Heart right ventricle (tissue), 16 donors: Measurements from ENCODE around the gene FGF9. TPM values are rescaled to one million over a fixed set of nuclear protein-coding genes. Genes with fewer than 3 reads are reported as not detected.

Source experiments
- ATAC-seq, 8 donors: fragments of 200-7000 bp; cut with Tn5 transposase; one replicate each; pipeline ENCODE4 v1.9.1; 2020; ENCODE audit warnings: mild to moderate bottlenecking in 8 of 8, moderate library complexity in 8 of 8, moderate number of reproducible peaks in 1 of 8
- DNase-seq, 2 donors: peaks; one replicate each; pipeline ENCODE4 v3.0.0-alpha.2; 2020
- H3K27ac ChIP-seq, 10 donors: fragments of 200-600 bp; sonication (generic) in 2 of 10; one replicate each; pipeline versions ENCODE4 v1.5.0 to v1.8.0; 2020 to 2022; ENCODE audit warnings: mild to moderate bottlenecking in 3 of 10
- H3K27me3 ChIP-seq, 7 donors: fragments of 200-600 bp; one replicate each; pipeline ENCODE4 v1.8.0; 2021 to 2022; ENCODE audit warnings: mild to moderate bottlenecking in 2 of 7
- H3K36me3 ChIP-seq, 9 donors: fragments of 200-600 bp; sonication (generic) in 1 of 9; one replicate each; pipeline versions ENCODE4 v1.5.0 to v1.8.0; 2020 to 2022; ENCODE audit warnings: mild to moderate bottlenecking in 2 of 9
- H3K4me1 ChIP-seq, 9 donors: fragments of 200-600 bp; sonication (generic) in 1 of 9; one replicate each; pipeline versions ENCODE4 v1.5.0 to v1.8.0; 2020 to 2022; ENCODE audit warnings: mild to moderate bottlenecking in 4 of 9
- H3K4me3 ChIP-seq, 10 donors: fragments of 200-600 bp; sonication (generic) in 2 of 10; one replicate each; pipeline versions ENCODE4 v1.5.0 to v1.8.0; 2020 to 2022; ENCODE audit warnings: mild to moderate bottlenecking in 7 of 10, moderate library complexity in 2 of 10
- H3K9me3 ChIP-seq, 11 donors: fragments of 200-600 bp in 10 of 11; sonication (generic) in 2 of 11; one replicate each; pipeline versions ENCODE4 v1.5.0 to v1.8.0; 2013 to 2022; ENCODE audit warnings: mild to moderate bottlenecking in 2 of 11, control low read depth in 1 of 11, moderate library complexity in 1 of 11
- WGBS, 2 donors: extraction: QIAGEN DNeasy Blood & Tissue Kit; methylation state at CpG; one replicate each; pipeline ENCODE4 v1.1.7; 2013; ENCODE audit warnings: inconsistent platforms in 1 of 2; 5-methylcytosine and 5-hydroxymethylcytosine counted together
- intact Hi-C, 10 donors: fragments of 100-400 bp; cut with DNase I; formaldehyde crosslinking; loops; one replicate each; pipeline versions ENCODE4 v1.11.1 to v1.14.2; 2022
- polyA plus RNA-seq, 2 donors: library from polyadenylated mRNA; stranded (reverse); fragments of 200-250 nt; gene quantifications; one replicate each; pipeline ENCODE4 v1.2.3, GENCODE V29; 2013
- total RNA-seq, 10 donors: library from RNA; stranded (reverse); fragmentation: NEBNext Ultra II Directional in 3 of 10; extraction: Animal tissue kit (Norgen Biotek cat#: 25700) in 3 of 10; gene quantifications; one replicate each; pipeline versions ENCODE4 v1.2.1 to v1.2.4, GENCODE V29; 2021 to 2023
- TF ChIP-seq, protein P1 (sequence below), 9 donors: fragments of 200-600 bp; sonication (generic) in 2 of 9; IDR thresholded peaks; one replicate each; pipeline versions ENCODE4 v1.5.0 to v1.8.0; 2021 to 2022; ENCODE audit warnings: antibody characterized with exemption in 9 of 9, mild to moderate bottlenecking in 5 of 9, moderate library complexity in 1 of 9
- donor health status: Arrhythmogenic right ventricular cardiomyopathy.
- donor health status: ischemic (EF 13 %, LVEDD 7.1; RV severe dilation, severe dysfunction).
- donor health status: healthy with polysubstance abuse.
- donor health status: DM: no; HTN: yes; CAD: no.
- donor health status: DM: no; HTN: no; CAD: no.
- donor health status: ischemic (EF 25% LVEDD 6.9; RV normal size, moderate dysfunction).
- donor health status: ischemic (EF 25% LVEDD 5.7; RV mildly dilated, moderate dysfunction).
- donor health status: healthy.
- donor health status: DM: yes; HTN: yes; CAD: no.
- donor health status: Ischemic cardiomyopathy.
- donor health status: ischemic (EF 35%, LVEDD 5.7; RV mildly dilated, moderate dysfunction).
- donor health status: nonischemic (EF 11% LVEDD 7.7; RV severe dilation, severe dysfunction).
- donor health status: DM: yes; HTN: yes; CAD: no.
- donor health status: PGD.
- donor health status: ischemic (EF 29% LVEDD 5.4; RV normal size, mild dysfunction).
- donor health status: nonischemic (EF 23%, LVEDD 6.1; RV moderate dilation, normal function).

Gene FGF9
- total and polyA plus RNA-seq, 12 donors = 0.96 to 14.0 (median 9.3) TPM

DNA sequence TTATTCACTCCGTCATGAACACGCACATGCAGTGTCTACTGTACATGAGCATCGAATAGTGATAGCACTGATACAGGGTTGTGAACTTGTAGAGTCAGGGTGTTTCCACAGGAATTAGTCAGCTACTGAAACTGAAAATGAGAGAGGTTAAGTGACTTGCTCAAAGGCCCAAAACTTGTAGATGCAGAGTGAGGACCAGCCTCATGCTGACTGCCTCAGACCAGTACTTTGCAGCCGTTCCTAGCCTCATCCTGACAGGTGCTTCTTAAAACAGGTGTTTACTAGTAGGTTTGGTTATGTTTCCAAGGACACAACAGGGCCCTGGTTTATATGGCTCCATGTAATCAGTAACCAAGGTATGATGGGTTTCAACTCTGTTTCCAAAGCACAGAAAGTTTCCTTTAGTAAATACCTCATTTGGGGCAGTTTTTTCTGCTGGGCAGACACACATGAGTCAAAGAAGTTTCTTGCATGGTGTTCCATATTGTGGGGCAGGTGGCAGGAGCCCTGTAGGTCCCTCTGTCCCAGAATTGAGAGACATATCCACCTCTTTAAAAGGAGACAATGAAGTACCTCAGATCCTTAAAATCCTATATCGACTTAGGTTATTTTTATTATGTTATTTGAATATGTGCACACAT is 16.0 kb downstream of the FGF9 start:
- peaks cover 0 to 22% (median 0%) of the 10 kb centered on the region in 7 donors for H3K27me3 ChIP-seq
- DNase-seq (no peak), ATAC-seq (no peak)
- 93 to 94% methylated on average over 5 of the region's 5 CpGs for WGBS, 2 donors
- TF ChIP-seq, protein P1, sequence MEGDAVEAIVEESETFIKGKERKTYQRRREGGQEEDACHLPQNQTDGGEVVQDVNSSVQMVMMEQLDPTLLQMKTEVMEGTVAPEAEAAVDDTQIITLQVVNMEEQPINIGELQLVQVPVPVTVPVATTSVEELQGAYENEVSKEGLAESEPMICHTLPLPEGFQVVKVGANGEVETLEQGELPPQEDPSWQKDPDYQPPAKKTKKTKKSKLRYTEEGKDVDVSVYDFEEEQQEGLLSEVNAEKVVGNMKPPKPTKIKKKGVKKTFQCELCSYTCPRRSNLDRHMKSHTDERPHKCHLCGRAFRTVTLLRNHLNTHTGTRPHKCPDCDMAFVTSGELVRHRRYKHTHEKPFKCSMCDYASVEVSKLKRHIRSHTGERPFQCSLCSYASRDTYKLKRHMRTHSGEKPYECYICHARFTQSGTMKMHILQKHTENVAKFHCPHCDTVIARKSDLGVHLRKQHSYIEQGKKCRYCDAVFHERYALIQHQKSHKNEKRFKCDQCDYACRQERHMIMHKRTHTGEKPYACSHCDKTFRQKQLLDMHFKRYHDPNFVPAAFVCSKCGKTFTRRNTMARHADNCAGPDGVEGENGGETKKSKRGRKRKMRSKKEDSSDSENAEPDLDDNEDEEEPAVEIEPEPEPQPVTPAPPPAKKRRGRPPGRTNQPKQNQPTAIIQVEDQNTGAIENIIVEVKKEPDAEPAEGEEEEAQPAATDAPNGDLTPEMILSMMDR (IDR thresholded peaks at IDR 0.05) = no peak
- peaks cover 0 to 23% (median 3%) of the 10 kb centered on the region in 9 donors for H3K4me1 ChIP-seq
- no peaks in the 10 kb centered on the region for H3K9me3 ChIP-seq
- no peak overlapping the region for H3K27ac ChIP-seq
- H3K36me3 ChIP-seq = no peaks in the 10 kb centered on the region
- H3K4me3 ChIP-seq = no peak overlapping the region
- intact Hi-C loops = no loop called here

DNA sequence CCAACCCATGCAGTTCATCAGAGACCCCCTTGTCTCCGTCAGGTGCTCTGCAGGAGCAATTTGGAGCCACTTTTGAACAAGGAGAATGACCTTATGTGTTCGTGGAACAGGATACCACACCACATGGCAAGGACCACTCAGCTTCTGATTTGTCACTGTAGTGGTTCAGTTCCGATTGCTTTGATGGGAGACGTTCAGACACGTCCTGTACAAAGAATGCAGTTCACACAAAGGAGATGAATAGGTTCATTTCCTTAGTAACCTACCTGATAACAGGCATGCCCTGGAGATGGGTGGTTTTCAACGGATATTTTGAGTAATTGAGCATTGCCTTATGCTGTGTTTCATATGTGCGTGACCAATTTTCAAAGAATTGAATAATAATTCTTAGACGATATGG is 17.2 kb downstream of the FGF9 start:
- no peak overlapping the region for H3K4me3 ChIP-seq
- ATAC-seq (no peak), DNase-seq (no peak)
- TF ChIP-seq, protein P1 (IDR thresholded peaks at IDR 0.05) = no peak
- H3K27me3 ChIP-seq = peaks cover 0 to 22% (median 0%) of the 10 kb centered on the region in 7 donors
- 69 to 76% methylated on average over 8 of the region's 8 CpGs for WGBS, 2 donors
- intact Hi-C loops = no loop called here
- H3K4me1 ChIP-seq = peaks cover 0 to 26% (median 4%) of the 10 kb centered on the region in 9 donors
- H3K27ac ChIP-seq = no peak overlapping the region
- H3K36me3 ChIP-seq = no peaks in the 10 kb centered on the region
- H3K9me3 ChIP-seq = no peaks in the 10 kb centered on the region

DNA sequence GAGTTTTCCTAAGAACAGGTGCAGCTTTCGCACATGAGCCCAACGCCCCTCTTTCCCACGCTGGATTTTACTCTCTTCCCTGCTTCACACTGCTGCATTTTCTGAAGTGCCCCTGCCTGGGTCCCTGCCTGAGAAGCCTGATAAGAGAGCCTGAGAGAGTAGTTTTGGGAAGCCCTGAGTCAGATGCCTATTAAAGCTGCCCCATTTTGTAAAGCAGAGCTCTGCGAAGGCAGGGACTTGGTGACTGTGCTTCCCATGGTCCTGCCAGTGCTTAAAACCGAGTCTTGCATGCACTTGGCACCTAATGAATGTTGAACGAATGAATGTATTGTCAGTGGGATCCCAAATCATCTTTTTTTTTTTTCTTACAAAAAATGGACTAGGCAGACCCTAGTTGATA is 18.2 kb downstream of the FGF9 start:
- intact Hi-C loops = no loop called here
- peak in 5 of 8 donors; percentile 32 to 90 (median 67) for ATAC-seq
- TF ChIP-seq, protein P1 (IDR thresholded peaks at IDR 0.05) = no peak
- Histone ChIP-seq H3K9me3 (no peaks in the 10 kb centered on the region), H3K27ac (peak overlapping the region in 3 of 10 donors; percentile 15 to 22 (median 20)), H3K4me1 (peaks cover 0 to 19% (median 0%) of the 10 kb centered on the region in 9 donors), H3K27me3 (peaks cover 0 to 25% (median 0%) of the 10 kb centered on the region in 7 donors), H3K4me3 (no peak overlapping the region), H3K36me3 (no peaks in the 10 kb centered on the region)
- no peak for DNase-seq
- WGBS, 2 donors = 70 to 78% methylated on average over 6 of the region's 6 CpGs

DNA sequence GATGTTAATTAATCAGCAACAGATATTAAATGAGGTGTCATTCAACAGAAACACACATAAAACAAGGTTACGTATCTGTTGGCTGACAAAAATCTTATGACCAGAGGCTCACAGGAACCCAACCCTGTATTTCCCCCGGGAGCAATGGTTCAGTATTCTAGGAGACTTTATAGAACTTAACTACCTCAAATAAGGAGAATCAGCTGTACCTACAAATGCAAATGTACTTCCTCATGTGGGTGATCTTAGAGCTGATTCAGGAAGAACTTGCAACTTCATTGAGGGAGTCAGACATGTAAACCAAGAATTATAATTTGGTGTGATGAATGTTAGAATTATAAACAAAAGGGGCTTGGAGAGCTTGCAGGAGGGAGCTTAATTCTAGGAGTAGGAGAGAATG is 20.1 kb downstream of the FGF9 start:
- intact Hi-C loops = loop anchor here in 1 of 10 donors (5.0 kb wide), 1 partner anchor 46 kb away; no protein-coding TSS in a partner anchor
- WGBS, 2 donors = 86 to 89% methylated on average over 2 of the region's 2 CpGs
- ATAC-seq = no peak
- Histone ChIP-seq H3K9me3 (no peaks in the 10 kb centered on the region), H3K4me3 (no peak overlapping the region), H3K4me1 (peaks cover 0 to 19% (median 0%) of the 10 kb centered on the region in 9 donors), H3K27me3 (peaks cover 0 to 25% (median 0%) of the 10 kb centered on the region in 7 donors), H3K27ac (no peak overlapping the region), H3K36me3 (no peaks in the 10 kb centered on the region)
- no peak for DNase-seq
- TF ChIP-seq, protein P1 (IDR thresholded peaks at IDR 0.05) = no peak
